Femur (tissue), 1 donor: ENCODE results near the gene BMPR1A.

Experiments used
- DNase-seq: peaks from one replicate; pipeline ENCODE4 v3.0.0-alpha.2; 2017

The BMPR1A gene

DNA sequence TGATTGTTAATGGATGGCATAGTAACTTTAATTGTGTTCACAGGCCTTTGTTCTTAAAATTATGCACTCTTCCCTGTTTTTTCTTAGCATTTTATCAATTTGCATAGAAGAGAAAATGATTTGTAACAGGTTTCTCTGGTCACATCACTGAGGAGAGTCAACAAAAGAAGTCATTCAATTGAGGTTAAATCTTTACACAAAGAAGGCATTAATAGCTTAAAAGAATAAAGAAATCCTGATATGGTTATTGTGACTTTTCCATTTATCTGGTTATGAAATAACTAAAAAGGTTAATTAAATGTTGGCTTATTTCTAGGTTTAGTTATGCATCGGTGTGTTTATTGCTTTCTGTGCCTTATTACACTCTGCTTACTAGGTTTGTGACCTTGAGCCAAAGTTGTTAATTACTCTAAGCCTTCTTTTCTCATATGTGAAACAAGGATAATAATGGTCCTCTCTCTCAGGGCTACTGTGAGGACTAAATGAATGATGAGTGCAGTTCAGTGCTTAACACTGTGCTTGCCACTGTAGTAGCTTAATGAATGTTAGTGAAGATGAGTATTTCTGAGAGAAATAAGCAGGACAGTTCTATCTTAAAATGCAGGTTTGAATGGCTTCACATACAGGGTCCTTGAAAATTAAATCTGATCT is 12.1 kb downstream of the BMPR1A start:
- no peak for DNase-seq

DNA sequence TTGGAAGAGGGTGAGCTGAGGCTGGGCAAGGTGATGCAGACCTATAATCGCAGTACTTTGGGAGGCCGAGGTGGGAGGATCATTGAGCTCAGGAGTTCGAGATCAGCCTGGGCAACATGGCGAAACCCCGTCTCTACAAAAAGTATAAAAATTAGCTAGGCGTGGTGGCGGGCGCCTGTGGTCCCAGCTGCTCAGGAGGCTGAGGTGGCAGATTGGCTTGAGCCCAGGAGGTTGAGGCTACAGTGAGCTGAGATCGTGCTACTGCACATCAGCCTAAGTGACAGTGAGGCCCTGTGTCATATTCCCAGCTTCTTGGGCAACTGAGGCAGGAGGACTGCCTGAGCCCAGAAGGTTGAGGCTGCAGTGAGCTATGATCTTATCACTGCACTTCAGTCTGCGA is 13.6 kb downstream of the BMPR1A start:
- no peak for DNase-seq

DNA sequence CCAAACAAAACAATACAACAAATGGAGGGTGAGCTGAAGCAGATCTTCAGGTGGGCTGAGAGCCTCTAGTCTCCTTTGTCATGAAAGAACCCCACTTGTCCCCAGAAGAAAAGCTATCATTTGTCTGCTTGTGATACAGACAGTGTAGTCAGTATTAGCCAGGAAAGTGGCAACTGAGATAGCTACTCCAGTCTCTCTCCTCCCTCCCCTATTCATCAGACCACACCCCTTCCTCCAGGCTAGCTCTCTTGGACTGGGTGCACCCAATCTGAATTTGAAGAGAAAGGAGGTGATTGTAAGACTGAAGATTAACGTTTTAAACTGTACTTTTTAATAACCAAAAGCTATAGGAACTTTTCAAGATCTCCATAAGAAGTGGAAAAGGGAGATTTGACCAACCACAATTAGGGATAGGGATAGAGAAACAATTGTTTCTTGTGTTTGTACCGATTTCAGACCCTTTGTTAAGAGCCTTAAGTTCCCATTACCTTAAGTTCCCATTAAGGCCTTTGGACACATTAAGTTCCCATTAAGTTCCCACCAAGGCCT is 14.1 kb downstream of the BMPR1A start:
- no peak for DNase-seq

DNA sequence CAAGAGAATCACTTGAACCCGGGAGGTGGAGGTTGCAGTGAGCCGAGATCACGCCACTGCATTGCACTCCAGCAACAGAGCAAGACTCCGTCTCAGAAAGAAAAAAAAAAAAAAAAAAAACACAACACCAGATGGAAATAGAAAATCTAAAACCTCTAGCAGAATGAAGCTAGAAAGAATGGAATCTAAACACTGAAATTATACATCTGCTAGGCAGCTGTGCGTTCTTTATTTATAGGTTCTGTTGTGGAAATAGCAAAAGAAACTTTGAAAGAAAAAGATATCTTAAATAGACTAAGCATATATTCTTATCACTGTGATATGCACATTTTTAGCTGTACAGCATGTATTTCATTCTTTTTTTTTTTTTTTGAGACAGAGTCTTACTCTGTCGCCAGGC is 17.1 kb downstream of the BMPR1A start:
- no peak for DNase-seq

DNA sequence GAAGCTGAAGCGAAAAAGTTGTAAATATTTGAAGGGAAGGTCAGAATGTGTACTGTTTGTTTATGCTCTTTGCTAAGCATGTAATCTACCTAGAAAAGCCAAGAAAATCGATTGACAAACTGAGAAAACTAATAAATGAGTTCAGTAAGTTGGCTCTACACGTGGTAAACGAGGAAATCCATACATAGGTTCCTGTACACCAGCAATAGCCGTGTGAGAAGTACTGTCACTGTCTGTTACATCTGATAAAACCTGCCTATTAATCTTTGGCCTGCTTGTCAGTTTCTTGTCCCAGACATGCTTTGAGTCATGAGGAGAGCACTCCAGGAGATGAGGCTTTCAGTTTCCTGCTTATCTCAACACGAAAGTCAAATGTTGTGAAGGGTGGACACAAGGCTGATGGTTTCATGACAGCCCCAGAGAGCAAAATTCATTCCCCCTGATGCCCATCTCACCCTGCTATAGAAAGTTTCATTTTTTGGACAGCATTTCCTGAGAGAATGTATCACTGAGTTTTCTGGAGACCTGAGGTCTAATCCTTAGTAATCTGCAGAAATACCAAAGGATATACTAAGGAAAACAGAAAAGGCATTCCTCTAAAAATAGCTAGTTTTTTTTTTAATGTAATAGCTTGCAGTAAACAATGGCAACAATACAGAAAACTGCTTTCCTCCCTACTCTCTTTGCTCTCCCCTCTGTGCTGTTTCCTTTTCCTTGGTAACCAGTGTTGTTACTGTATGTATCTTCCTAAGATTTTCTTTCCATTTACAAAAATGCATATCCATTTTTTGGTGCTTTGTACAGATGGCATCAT is 18.8 kb downstream of the BMPR1A start:
- DNase-seq: no peak

DNA sequence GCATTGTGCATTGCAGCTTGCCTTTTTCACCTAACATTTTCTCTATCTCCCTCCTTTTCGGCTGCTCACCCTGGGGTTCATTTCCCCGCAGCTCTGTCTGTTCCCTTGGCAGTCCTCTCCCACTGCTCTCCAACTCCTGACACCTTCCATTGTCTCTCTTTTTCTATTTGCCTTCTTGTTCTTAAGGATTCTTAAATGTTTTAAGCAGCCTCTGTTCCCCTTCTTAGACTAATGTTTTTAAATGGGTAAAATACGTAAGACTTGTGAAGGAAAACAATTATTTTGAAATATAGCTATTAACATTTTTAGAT is 19.4 kb downstream of the BMPR1A start:
- no peak for DNase-seq

DNA sequence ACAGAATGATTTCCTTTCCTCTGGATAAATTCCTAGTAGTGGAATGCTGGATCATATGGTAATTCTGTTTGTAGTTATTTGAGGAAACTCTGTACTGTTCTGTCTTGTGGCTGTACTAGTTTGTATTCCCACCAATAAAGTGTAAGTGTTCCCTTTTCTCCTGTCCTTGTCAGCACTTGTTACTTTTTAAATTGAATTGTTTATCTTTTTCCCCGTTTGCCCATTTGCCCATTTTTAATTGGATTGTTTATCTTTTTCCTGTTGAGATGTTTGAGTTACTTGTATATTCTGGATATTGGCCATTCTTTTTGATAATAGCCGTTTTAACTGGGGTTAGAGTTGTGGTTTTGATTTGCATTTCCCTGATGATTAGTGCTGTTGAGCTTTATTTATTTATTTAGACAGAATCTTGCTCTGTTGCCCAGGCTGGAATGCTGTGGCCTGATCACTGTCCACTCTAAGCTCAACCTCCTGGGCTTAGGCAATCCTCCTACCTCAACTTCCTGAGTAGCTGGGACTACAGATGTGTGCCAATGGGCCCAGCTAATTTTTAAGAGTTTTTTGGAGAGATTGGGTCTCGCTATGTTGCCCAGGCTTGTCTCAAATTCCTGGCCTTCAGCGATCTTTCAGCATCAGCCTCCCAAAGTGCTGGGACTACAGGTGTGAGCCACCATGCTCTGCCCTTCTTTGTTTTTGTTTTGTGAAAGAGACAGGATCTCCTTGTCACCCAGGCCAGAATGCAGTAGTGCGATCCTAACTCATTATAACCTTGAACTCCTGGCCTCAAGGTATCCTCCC is 23.0 kb downstream of the BMPR1A start:
- DNase-seq: no peak

DNA sequence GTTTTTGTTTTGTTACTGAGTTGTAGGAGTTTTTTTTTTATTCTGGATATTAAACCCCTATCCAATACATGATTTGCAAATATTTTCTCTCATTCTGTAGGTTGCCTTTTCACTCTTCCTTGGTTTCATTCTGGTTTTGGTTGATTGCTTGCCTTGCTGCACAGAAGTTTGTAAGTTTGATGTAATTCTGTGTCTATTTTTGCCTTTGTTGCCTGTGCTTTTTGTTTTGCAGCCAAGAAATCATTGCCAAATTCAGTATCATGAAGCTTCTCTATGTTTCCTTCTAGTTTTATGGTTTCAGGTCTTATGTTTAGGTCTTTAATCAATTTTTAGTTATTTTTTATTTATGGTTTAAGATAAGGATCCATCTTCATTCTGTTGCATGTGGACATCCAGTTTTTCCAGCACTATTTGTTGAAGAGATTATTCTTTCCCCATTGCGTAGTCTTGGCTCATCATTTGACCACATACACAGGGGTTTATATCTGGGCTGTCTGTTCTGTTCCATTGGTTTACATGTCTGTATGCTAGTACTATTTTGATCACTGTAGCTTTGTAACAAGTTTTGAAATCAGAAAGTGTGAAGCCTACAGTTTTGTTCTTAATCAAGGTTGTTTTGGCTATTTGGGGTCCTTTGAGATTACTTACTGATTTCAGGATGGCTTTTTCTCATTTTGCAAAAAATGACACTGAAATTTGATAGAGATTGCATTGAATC is 26.4 kb downstream of the BMPR1A start:
- DNase-seq: no peak

DNA sequence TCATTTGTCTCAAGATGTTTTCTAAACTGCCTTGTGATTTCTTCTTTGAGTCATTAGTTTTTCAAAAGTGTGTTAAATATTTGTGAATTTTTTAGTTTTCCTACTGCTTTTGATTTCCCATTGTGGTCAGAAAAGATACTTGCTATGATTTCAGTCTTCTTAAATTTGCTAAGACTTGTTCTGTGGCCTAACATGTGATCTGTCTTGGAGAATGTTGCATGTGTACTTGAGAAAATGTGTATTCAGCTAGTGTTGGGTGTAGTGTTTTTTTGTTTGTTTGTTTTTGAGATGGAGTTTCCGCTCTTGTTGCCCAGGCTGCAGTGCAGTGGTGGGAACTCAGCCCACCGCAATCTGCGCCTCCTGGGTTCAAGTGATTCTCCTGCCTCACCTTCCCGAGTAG is 28.6 kb downstream of the BMPR1A start:
- DNase-seq: no peak

DNA sequence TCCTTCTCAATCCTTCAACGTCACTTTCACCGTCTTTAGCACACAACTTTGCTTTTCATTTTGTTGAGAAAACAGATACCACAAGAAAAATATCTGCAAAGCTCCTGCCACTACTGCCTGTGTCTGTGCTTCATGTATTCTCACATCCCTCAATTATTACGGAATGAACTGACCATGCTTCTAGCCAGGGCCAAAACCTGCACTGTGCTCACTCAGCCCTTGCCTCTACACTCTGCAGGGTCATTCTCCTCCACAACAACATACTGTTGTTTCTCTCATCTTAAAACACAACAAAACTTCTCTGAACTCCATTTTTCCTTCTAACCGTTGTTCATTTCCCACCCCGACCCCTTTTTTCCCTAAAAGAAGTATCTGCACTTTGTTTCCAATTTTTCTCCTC is 29.5 kb downstream of the BMPR1A start:
- no peak for DNase-seq

DNA sequence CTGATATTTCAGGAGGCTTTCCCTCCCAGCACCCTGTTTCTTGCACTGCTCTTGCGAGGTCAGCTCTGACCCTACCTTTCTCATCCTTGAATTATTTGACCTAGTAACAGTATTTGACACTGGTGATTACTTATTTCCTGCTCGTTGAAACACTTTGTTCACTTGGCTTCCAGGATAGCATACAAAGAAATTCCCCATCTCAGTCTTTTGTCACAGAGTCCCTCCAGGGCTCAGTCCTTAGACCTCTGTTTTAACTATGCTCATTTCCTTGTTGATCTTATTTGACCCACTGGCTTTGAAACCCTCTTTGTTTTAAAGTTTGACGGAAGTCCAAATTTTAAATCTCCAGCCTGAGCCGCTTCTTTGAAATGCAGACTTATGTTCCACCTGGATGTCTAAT is 29.9 kb downstream of the BMPR1A start:
- no peak for DNase-seq

DNA sequence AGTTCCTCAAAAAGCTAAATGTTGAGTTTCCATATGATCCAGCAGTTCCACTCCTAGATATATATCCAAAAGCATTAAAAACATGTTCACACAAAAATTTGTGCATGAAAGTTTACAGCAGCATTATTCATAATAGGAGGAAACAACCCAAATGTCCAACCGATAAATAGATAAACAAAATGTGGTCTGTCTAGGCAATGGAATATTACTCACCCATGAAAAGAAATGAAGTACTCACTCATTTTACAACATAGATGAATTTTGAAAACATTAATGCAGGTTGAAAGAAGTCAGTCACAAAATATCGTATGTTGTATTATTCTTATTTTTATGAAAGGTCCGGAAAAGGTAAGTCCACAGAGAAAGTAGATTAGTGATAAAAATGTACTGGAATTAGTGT is 34.0 kb downstream of the BMPR1A start:
- DNase-seq: no peak

DNA sequence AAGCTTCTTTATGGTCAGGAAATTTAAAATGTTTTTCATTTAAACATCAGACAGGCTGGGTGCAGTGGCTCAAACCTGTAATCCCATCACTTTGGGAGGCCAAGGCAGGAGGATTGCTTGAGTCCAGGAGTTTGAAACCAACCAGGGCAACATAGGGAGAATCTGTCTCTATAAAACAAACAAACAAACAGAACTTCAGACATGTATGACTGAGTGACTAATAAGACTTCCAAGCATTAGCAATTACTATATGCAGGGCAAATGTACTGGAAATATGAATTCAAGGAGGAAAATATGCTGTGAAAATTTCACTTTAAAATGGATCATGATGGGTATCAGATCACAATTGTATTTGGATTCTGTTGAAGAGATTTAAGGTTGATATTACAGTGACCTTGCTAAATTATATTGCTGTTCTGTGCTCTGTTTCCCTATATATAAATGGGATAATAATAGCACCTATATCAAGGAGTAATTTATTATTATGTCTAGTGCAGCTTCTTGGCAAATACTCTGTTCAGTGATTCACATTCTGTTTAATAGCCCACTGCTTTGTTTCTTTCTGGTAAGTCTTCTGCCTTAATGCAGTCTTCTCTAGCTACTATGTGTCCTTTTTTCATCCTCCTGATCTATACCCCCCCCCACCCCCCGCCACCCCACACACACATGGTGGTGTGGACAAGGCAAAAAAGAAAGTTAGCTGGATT is 36.2 kb downstream of the BMPR1A start:
- no peak for DNase-seq

DNA sequence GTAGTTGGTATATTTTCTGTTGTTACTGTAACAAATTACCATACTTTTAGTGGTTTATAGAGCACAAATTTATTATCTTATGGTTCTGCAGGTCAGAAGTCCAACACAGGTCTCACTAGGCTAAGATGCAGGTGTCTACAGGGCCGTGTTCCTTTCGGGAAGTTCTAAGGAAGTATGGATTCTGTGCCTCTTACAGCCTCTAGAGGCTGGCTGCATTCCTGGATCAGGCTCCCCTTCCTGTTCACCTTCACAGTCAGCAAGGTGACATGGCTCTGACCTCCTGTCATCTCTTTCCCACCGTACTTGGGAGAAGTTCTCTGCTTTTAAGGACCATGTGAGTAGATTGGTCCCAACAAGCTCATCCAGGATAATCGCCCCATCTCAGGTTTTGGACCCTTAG is 37.3 kb downstream of the BMPR1A start:
- no peak for DNase-seq

DNA sequence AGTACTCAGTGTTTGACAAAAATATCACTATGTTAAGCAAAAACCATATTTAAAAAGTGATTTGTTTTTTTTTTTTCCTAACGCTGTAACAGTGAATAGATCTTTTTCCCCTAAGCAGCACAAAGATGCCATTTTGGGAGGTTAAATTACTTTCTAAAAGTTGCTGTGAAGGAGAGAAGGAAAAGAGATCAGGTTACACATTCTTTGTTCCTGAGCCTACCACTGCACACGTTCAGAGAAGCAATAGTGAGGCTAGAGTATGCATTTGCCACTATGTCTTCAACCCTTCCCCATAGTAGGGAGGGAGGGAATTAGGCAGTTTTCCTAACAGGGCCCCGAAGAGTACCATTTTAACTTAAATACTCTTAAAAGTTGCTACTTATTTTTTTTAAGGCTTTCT is 38.9 kb downstream of the BMPR1A start:
- no peak for DNase-seq

DNA sequence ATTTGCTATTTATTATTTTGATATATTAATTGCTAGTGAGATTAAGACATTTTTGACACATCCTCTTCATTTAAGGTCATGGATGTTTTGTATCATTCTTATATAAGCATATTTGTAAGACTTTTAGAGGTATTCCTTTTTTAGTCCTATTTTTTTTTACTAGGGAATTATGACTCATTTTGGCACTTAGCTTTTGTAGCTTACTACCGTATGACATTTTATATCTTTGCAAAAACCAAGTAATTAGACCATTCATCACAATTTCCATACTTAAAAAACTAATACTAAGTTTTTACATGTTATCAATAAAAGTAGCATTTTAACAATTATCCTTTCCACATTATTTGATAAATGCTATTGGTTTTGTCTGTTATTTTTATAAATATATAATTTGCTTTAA is 41.6 kb downstream of the BMPR1A start:
- no peak for DNase-seq

DNA sequence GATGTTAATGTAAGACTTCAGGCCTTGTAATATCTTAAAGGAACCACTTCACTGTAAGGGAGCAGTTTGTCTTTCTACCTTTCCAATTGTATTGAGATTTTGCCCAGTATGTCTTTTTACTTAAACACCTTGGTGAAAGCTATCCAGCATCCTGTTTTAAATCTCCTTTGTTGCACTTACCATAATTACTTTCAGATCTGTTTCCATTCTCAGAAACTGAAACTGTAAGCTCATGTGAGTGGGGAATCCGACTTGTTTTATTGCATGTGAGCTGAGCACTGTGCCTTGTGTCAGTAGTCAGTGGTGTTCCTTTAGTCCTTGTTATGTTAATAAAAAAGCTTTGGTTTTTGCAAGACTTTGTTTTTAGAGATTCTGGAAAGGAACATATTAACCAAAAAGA is 42.2 kb downstream of the BMPR1A start:
- no peak for DNase-seq

DNA sequence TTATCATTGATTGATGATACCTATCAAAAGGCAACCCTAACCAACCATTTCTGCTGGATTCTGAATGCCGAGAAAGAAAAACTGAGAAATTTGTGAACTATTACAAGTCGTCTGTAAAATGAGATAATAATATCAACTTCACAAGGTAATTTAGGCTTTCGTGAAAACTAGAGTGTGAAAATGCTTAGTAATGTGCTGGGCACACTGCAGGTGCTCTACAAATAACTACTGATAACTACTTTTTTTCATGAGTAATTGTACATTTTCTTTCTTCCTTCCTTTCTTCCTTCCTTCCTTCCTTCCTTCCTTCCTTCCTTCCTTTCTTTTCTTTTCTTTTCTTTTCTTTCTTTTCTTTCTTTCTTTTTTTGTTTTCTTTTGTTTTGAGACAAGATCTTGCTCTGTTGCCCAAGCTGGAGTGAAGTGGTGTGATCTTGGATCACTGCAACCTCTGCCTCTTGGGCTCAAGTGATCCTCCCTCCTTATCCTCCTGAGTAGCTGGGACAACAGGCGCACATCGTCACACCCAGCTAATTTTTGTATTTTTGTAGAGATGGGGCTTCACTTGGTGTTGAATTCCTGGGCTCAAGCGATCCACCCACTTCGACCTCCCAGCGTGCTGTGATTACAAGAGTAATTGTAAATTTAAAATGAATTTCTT is 42.9 kb downstream of the BMPR1A start:
- DNase-seq: no peak

DNA sequence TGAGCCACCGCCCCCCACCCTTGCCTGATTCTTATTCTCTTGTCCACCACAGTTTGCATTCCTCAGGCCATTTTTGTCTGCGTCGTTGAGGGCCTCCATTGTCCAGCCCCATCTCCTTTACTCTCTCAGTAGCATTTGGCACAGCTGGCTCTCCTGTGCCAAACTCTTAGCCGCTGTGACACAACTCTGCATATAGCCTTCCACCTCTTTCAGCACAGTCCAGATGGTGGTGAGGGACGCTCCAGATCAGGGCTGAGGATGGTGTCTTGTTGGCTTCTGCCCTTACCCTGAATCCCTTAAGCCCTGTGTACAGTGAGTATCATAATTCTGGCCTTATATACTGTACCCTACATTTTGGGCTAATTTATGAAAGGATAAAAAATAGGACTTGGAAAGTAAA is 45.6 kb downstream of the BMPR1A start:
- DNase-seq: no peak

DNA sequence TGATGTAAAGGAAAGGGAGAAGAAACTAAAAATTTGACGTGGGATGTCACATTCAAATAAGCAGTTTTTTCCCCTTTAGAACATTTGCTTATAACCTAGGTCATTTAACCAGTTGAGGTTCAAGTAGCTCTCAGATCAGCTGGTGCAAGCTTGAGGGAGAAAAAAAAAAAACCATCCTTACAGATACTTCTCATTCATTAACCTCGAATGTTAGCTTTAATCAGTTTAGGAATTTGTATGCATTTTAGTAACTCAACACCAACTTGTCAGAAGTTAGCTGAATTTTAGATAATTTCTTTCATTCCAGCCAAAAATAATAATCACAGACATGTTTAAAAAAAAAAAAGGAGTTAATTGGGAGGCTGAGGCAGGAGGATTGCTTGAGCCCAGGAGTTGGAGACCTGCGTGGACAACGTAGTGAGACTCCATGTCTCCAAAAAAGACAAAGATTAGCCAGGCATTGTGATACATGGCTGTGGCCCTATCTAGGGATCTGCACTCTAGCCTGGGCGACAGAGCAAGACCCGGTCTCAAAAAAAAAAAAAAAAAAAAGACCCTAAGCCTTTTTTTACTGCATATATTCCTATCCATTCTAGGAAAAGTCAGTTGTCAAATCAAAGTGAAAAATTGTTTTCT is 46.2 kb downstream of the BMPR1A start:
- DNase-seq: no peak

DNA sequence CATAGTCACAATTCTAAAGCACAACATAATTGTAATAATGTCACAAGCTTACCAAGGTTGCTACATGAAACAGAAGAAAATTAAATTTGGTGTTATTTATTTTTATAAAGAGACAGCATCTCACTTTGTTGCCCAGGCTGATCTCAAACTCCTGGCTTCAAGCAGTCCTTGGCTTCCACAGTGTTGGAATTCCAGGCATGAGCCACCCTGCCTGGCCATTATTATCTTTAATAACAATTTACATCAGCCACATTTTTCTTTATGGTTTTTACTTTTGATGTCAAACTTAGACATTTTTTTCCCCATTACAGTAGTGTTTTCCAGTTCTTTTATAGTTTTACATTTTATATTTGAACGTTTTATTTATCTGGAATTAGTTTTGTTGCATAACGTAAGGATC is 46.7 kb downstream of the BMPR1A start:
- DNase-seq: no peak
